Measurements from ENCODE around the gene COTL1. TPM values are rescaled to one million over a fixed set of nuclear protein-coding genes. Genes with fewer than 3 reads are reported as not detected.
"Not testable (repeated sequence)": the region's sequence is repeated elsewhere in the genome, so short reads cannot be mapped to it uniquely, and the experiment has no call there.

COTL1 gene
- total RNA-seq, 1 experiment from 2014 or later: 217 TPM

- peak; percentile 16 for DNase-seq (ENCODE audit: low read depth)
Observed at GRCh38 chr16:84532855-84533486, 84.9 kb downstream of the COTL1 start.

- DNase-seq (ENCODE audit: low read depth): peak; percentile 85
Observed at GRCh38 chr16:84532291-84532724, 85.6 kb downstream of the COTL1 start.

- no peak for DNase-seq (ENCODE audit: low read depth)
Observed at GRCh38 chr16:84531671-84532111, 86.2 kb downstream of the COTL1 start.

GRCh38 chr16:84530590-84530989, 87.3 kb downstream of the COTL1 start:
- DNase-seq (ENCODE audit: low read depth): no peak

- no peak for DNase-seq (ENCODE audit: low read depth)
Observed at GRCh38 chr16:84529607-84530006, 88.3 kb downstream of the COTL1 start.

- DNase-seq (ENCODE audit: low read depth): no peak
Observed at GRCh38 chr16:84528322-84528721, 89.6 kb downstream of the COTL1 start.

- no peak for DNase-seq (ENCODE audit: low read depth)
Observed at GRCh38 chr16:84527532-84528269, 90.2 kb downstream of the COTL1 start.

GRCh38 chr16:84526794-84527531, 90.9 kb downstream of the COTL1 start:
- no peak for DNase-seq (ENCODE audit: low read depth)

- DNase-seq (ENCODE audit: low read depth): not testable (repeated sequence)
Observed at GRCh38 chr16:84524941-84525581, 92.8 kb downstream of the COTL1 start.

GRCh38 chr16:84524346-84524920, 93.4 kb downstream of the COTL1 start:
- no peak for DNase-seq (ENCODE audit: low read depth)

- no peak for DNase-seq (ENCODE audit: low read depth)
Observed at GRCh38 chr16:84521497-84521770, 96.4 kb downstream of the COTL1 start.

GRCh38 chr16:84520725-84521496, 97.0 kb downstream of the COTL1 start:
- no peak for DNase-seq (ENCODE audit: low read depth)

- DNase-seq (ENCODE audit: low read depth): no peak
Observed at GRCh38 chr16:84519855-84520254, 98.0 kb downstream of the COTL1 start.

- no peak for DNase-seq (ENCODE audit: low read depth)
Observed at GRCh38 chr16:84518804-84519341, 99.0 kb downstream of the COTL1 start.

GRCh38 chr16:84518220-84518619, 99.7 kb downstream of the COTL1 start:
- peak; percentile 66 for DNase-seq (ENCODE audit: low read depth)

GRCh38 chr16:84517366-84517765, 100.5 kb downstream of the COTL1 start:
- DNase-seq (ENCODE audit: low read depth): no peak

Data from HT1080 (cell line).